Transverse colon (tissue), 4 donors: ENCODE results near the gene RAB11FIP3. TPM values are rescaled to one million over a fixed set of nuclear protein-coding genes. Genes with fewer than 3 reads are reported as not detected.
"Not testable (repeated sequence)": the region's sequence is repeated elsewhere in the genome, so short reads cannot be mapped to it uniquely, and the experiment has no call there.

Experiments
- DNase-seq: peaks from one replicate; pipeline ENCODE4 v3.0.0-alpha.2; 2019
- H3K27ac ChIP-seq, 4 donors: fragments of 200-600 bp; sonication (generic); 2 replicates each; pipeline ENCODE4 v1.5.1; 2016 to 2018; ENCODE audit warnings: inconsistent platforms in 4 of 4
- H3K27me3 ChIP-seq: fragments of 200-600 bp; sonication (generic); 2 replicates; pipeline ENCODE4 v1.5.1; 2017; ENCODE audit warnings: inconsistent platforms
- H3K36me3 ChIP-seq, 4 donors: fragments of 200-600 bp; sonication (generic); 2 replicates each; pipeline ENCODE4 v1.5.1; 2017 to 2019; ENCODE audit warnings: inconsistent platforms in 4 of 4
- H3K4me1 ChIP-seq, 4 donors: fragments of 200-600 bp; sonication (generic); 2 replicates each; pipeline ENCODE4 v1.5.1; 2017 to 2020; ENCODE audit warnings: inconsistent platforms in 4 of 4
- H3K4me3 ChIP-seq, 4 donors: fragments of 200-600 bp; sonication (generic); 1 replicate in 1 of 4; 2 replicates in 3 of 4; pipeline versions ENCODE4 v1.5.1 to v1.6.1; 2017 to 2019; ENCODE audit warnings: inconsistent platforms in 4 of 4
- H3K9me3 ChIP-seq, 2 donors: fragments of 200-600 bp; sonication (generic); 2 replicates each; pipeline ENCODE4 v1.5.1; 2017 to 2019; ENCODE audit warnings: inconsistent platforms in 2 of 2
- CTCF ChIP-seq, 5 experiments: fragments of 200-600 bp in 3 of 5; fragments of 450-650 bp in 2 of 5; sonication (generic) in 3 of 5; IDR thresholded peaks; 1 replicate in 2 of 5; 2 replicates in 3 of 5; pipeline ENCODE4 v1.5.1; 2016 to 2017; ENCODE audit warnings: antibody characterized with exemption in 5 of 5, inconsistent platforms in 3 of 5, mild to moderate bottlenecking in 2 of 5, moderate library complexity in 1 of 5
- EP300 ChIP-seq: sonication (generic); formaldehyde crosslinking; IDR thresholded peaks from one replicate; pipeline ENCODE4 v1.6.1; 2017; ENCODE audit warnings: antibody characterized with exemption, low read depth
- POLR2A ChIP-seq: fragments of 450-650 bp; IDR thresholded peaks from one replicate; pipeline ENCODE4 v1.6.1; 2016; ENCODE audit warnings: antibody characterized with exemption, mild to moderate bottlenecking, moderate library complexity
- POLR2AphosphoS5 ChIP-seq, 3 donors: sonication (generic); formaldehyde crosslinking; IDR thresholded peaks; one replicate each; pipeline ENCODE4 v1.6.1; 2016; ENCODE audit warnings: antibody characterized with exemption in 3 of 3
- WGBS, 2 donors: methylation state at CpG; one replicate each; pipeline ENCODE4 v1.1.5; 2018; ENCODE audit warnings: low coverage in 1 of 2; 5-methylcytosine and 5-hydroxymethylcytosine counted together
- in situ Hi-C, 4 donors: fragments of 200-750 bp; cut with MboI; loops; one replicate each; pipeline versions ENCODE4 v1.15.0 to v1.15.1; 2017; ENCODE audit warnings: low sequenced_read_pairs in 3 of 4, low pct_ligation_motif_present in 1 of 4, low pct_unique_long_range_greater_than_20kb in 1 of 4
- intact Hi-C: fragments of 100-400 bp; cut with DNase I; formaldehyde crosslinking; loops from one replicate; pipeline ENCODE4 v1.15.1; 2023; ENCODE audit warnings: low total_unique reads
- total RNA-seq, 4 donors: library from RNA; depleted of rRNA; stranded (reverse); fragments of >200 nt; gene quantifications; one replicate each; pipeline ENCODE4 v1.1.0, GENCODE V29; 2016

Gene RAB11FIP3
- total RNA-seq, 4 donors from 2014 or later, result 21.6 to 56.5 (median 42.2) TPM

- in situ Hi-C loops, result no loop called here
- DNase-seq, result peak; percentile 82
- H3K27me3 ChIP-seq, result no peaks in the 10 kb centered on the region
- TF ChIP-seq EP300 (no peak), POLR2A (peak; percentile 76), CTCF (IDR thresholded peaks at IDR 0.05) (peak in 1 of 5 experiments; percentile 12), POLR2AphosphoS5 (IDR thresholded peaks at IDR 0.05) (peak; percentile 59 to 83 (median 83))
- no peaks in the 10 kb centered on the region for H3K9me3 ChIP-seq
- 26 to 38% methylated on average over 6 to 33 of the region's 33 CpGs for WGBS, 2 donors
- intact Hi-C loops, result no loop called here
- peak overlapping the region in 3 of 4 donors; percentile 76 to 99 (median 89) for H3K4me3 ChIP-seq
- H3K27ac ChIP-seq, result peak overlapping the region; percentile 85 to 95 (median 92)
- no peaks in the 10 kb centered on the region for H3K36me3 ChIP-seq
- peaks cover 22 to 40% (median 33%) of the 10 kb centered on the region in 4 donors for H3K4me1 ChIP-seq
These were observed 42.0 kb upstream of the RAB11FIP3 start for GRCh38 chr16:383326-384051.

GRCh38 chr16:386641-387156 lies 38.8 kb upstream of the RAB11FIP3 start:
- Histone ChIP-seq H3K4me3 (no peak overlapping the region), H3K9me3 (no peaks in the 10 kb centered on the region), H3K36me3 (no peaks in the 10 kb centered on the region), H3K27me3 (no peaks in the 10 kb centered on the region), H3K27ac (peak overlapping the region; percentile 33 to 78 (median 60)), H3K4me1 (peaks cover 6 to 17% (median 12%) of the 10 kb centered on the region in 4 donors)
- in situ Hi-C loops (no loop called here), intact Hi-C loops (no loop called here)
- 67 to 74% methylated on average over 14 to 19 of the region's 19 CpGs for WGBS, 2 donors
- TF ChIP-seq POLR2AphosphoS5 (IDR thresholded peaks at IDR 0.05) (no peak), CTCF (IDR thresholded peaks at IDR 0.05) (no peak), EP300 (no peak), POLR2A (no peak)
- DNase-seq, result no peak

GRCh38 chr16:387761-388666 lies 37.4 kb upstream of the RAB11FIP3 start:
- H3K4me3 ChIP-seq, in situ Hi-C loops, DNase-seq, H3K36me3 ChIP-seq, H3K9me3 ChIP-seq, intact Hi-C loops, H3K27me3 ChIP-seq: not testable (repeated sequence)
- TF ChIP-seq POLR2AphosphoS5 (IDR thresholded peaks at IDR 0.05), result peak in 1 of 3 donors; percentile 23
- Histone ChIP-seq H3K4me1 (peaks cover 2 to 12% (median 9%) of the 10 kb centered on the region in 4 donors), H3K27ac (peak overlapping the region; percentile 24 to 78 (median 60))
- 73 to 78% methylated on average over 14 to 20 of the region's 20 CpGs for WGBS, 2 donors

GRCh38 chr16:389352-389751 lies 36.1 kb upstream of the RAB11FIP3 start:
- no peaks in the 10 kb centered on the region for H3K36me3 ChIP-seq
- peaks cover 0 to 4% (median 0%) of the 10 kb centered on the region in 4 donors for H3K4me1 ChIP-seq
- WGBS, 2 donors, result 82 to 90% methylated on average over 2 to 10 of the region's 10 CpGs
- no peaks in the 10 kb centered on the region for H3K27me3 ChIP-seq
- no peak for DNase-seq
- in situ Hi-C loops, result no loop called here
- no peak overlapping the region for H3K4me3 ChIP-seq
- H3K27ac ChIP-seq, result no peak overlapping the region
- intact Hi-C loops, result no loop called here
- TF ChIP-seq CTCF (IDR thresholded peaks at IDR 0.05) (no peak), POLR2A (no peak), POLR2AphosphoS5 (IDR thresholded peaks at IDR 0.05) (no peak), EP300 (no peak)
- no peaks in the 10 kb centered on the region for H3K9me3 ChIP-seq
